Erythroblast (primary cell): ENCODE results near the gene SLCO2B1.

Source experiments
- GATA1 ChIP-seq: IDR thresholded peaks from 2 replicates; pipeline ENCODE4 v1.6.1; 2011; ENCODE audit warnings: low read depth, mild to moderate bottlenecking, control low read depth, low read length, moderate library complexity
- POLR2A ChIP-seq: IDR thresholded peaks from 2 replicates; pipeline ENCODE4 v1.6.1; 2011; ENCODE audit warnings: mild to moderate bottlenecking, low read length

DNA sequence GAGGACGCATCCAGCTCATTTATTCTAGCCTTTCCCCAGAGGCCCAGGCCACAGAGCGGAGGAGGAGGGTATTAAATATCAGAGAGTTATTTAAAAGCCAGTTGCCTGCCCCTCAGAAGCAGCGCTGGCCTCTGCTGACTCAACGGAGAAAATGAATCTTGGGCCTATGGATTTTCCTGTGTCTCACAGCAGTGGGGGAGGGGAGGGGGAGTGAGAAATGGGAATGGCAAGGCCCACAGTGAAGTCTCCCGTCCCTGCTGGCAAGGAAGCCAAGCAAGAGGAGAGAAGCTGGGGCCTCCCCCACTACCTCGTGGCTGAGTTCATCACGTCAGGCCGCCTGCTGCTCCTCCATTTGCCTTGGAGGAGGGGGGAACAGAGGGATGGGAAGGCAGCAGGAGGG, 85.2 kb downstream of the SLCO2B1 start:
- TF ChIP-seq POLR2A: no peak
- TF ChIP-seq GATA1: no peak
